Measurements from ENCODE around the gene OLA1. TPM values are rescaled to one million over a fixed set of nuclear protein-coding genes. Genes with fewer than 3 reads are reported as not detected.

OLA1 gene
- total and polyA plus RNA-seq, 2 of the 13 experiments (the other 11 are each of a cell fraction or from before 2014, with no cell fraction given), result 153 to 241 TPM

DNA sequence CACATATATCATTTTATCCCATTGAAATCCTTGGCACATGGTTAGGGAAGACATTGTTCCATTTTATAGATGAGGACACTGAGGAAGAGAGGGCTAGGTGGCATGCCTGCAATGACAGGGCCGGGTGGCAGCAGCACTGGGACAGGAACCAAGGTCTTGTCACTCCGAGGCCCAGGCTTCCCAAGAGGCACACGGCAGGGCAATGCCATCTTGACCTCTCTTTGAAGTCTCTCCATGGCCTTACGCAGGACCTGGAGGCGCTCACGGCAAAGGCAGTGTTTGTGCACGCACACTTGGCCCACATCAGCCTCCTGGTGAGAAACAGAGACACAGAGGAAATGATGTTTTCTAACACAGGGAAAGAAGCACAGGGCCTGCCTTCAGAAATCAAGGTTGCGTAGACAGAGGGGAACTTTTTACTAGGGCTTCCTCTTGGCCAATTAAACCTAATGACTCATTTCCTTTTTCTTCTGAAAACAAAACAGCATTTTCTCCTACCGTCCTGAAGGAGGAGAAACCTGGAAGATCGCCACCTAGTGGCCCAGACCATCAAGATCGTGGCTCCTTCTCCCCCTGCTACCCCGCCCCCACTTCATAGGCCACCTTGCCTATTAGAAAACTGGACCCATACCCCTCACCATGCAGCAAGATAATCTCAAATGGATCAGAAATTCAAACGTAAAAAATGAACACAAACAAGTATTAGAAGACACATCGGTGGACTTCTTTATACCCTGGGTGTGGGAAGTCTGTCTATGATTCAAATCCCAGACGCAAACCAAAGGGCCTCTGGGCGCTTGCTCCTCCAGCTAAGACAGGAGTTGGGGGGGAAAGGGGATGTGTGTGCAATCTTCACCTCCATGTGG is 208.5 kb downstream of the OLA1 start (continued):
- TF ChIP-seq, protein P1, sequence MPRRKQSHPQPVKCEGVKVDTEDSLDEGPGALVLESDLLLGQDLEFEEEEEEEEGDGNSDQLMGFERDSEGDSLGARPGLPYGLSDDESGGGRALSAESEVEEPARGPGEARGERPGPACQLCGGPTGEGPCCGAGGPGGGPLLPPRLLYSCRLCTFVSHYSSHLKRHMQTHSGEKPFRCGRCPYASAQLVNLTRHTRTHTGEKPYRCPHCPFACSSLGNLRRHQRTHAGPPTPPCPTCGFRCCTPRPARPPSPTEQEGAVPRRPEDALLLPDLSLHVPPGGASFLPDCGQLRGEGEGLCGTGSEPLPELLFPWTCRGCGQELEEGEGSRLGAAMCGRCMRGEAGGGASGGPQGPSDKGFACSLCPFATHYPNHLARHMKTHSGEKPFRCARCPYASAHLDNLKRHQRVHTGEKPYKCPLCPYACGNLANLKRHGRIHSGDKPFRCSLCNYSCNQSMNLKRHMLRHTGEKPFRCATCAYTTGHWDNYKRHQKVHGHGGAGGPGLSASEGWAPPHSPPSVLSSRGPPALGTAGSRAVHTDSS (CRISPR knock-in tag; conservative IDR thresholded peaks at IDR 0.05), result no peak
- TF ChIP-seq, protein P2, sequence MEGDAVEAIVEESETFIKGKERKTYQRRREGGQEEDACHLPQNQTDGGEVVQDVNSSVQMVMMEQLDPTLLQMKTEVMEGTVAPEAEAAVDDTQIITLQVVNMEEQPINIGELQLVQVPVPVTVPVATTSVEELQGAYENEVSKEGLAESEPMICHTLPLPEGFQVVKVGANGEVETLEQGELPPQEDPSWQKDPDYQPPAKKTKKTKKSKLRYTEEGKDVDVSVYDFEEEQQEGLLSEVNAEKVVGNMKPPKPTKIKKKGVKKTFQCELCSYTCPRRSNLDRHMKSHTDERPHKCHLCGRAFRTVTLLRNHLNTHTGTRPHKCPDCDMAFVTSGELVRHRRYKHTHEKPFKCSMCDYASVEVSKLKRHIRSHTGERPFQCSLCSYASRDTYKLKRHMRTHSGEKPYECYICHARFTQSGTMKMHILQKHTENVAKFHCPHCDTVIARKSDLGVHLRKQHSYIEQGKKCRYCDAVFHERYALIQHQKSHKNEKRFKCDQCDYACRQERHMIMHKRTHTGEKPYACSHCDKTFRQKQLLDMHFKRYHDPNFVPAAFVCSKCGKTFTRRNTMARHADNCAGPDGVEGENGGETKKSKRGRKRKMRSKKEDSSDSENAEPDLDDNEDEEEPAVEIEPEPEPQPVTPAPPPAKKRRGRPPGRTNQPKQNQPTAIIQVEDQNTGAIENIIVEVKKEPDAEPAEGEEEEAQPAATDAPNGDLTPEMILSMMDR (CRISPR knock-in tag; IDR thresholded peaks at IDR 0.05), result peak; percentile 91
- TF ChIP-seq ERF (CRISPR knock-in tag; IDR thresholded peaks at IDR 0.05) (peak; percentile 82), PREB (CRISPR knock-in tag; IDR thresholded peaks at IDR 0.05) (no peak), USF2 (IDR thresholded peaks at IDR 0.05; ENCODE audit: low read depth, low read length) (no peak), USF2 (CRISPR knock-in tag; IDR thresholded peaks at IDR 0.05; ENCODE audit: borderline replicate concordance) (no peak), ZNF138 (CRISPR knock-in tag; IDR thresholded peaks at IDR 0.05; ENCODE audit: low read depth) (no peak), RBFOX2 (IDR thresholded peaks at IDR 0.05; ENCODE audit: low read depth, low read length) (no peak), ZNF576 (CRISPR knock-in tag; IDR thresholded peaks at IDR 0.05) (no peak), REST (IDR thresholded peaks at IDR 0.05; ENCODE audit: borderline replicate concordance in 1 of 2, low read depth in 1 of 2, low read length in 2 of 2) (no peak), ZNF44 (CRISPR knock-in tag; IDR thresholded peaks at IDR 0.05) (no peak), ZNF510 (CRISPR knock-in tag; IDR thresholded peaks at IDR 0.05; ENCODE audit: low read depth) (no peak), ZNF274 (CRISPR knock-in tag; IDR thresholded peaks at IDR 0.05) (peak; percentile 45; the same call in 1 of the 2 replicates), HHEX (CRISPR knock-in tag; IDR thresholded peaks at IDR 0.05) (no peak), ZSCAN9 (CRISPR knock-in tag; IDR thresholded peaks at IDR 0.05; ENCODE audit: borderline replicate concordance) (no peak; the same call in 1 of the 2 replicates)
- TF ChIP-seq, protein P3, sequence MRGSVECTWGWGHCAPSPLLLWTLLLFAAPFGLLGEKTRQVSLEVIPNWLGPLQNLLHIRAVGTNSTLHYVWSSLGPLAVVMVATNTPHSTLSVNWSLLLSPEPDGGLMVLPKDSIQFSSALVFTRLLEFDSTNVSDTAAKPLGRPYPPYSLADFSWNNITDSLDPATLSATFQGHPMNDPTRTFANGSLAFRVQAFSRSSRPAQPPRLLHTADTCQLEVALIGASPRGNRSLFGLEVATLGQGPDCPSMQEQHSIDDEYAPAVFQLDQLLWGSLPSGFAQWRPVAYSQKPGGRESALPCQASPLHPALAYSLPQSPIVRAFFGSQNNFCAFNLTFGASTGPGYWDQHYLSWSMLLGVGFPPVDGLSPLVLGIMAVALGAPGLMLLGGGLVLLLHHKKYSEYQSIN (CRISPR knock-in tag; IDR thresholded peaks at IDR 0.05; ENCODE audit: borderline replicate concordance), result no peak

All from HepG2 (cell line).